B cell (primary cell): Measurements from ENCODE around the gene ZP1. TPM values are rescaled to one million over a fixed set of nuclear protein-coding genes. Genes with fewer than 3 reads are reported as not detected.

ENCODE experiments used
- ATAC-seq: fragments of 200-7000 bp; cut with Tn5 transposase; one replicate; pipeline ENCODE4 v1.10.0; 2021; ENCODE audit warnings: low read depth, mild to moderate bottlenecking, moderate number of reproducible peaks, moderate library complexity
- CTCF ChIA-PET: fragments of 350-600 bp; sonication (Branson Sonifier 250); formaldehyde crosslinking; loops from one replicate; lab custom pipeline; 2021; ENCODE audit warnings: antibody characterized with exemption, inconsistent platforms; lab: Charles Lee
- POLR2A ChIA-PET: fragments of 350-600 bp; sonication (Branson Sonifier 250); formaldehyde crosslinking; loops from one replicate; lab custom pipeline; 2021; ENCODE audit warnings: antibody characterized with exemption; lab: Charles Lee
- DNase-seq: peaks from one replicate; pipeline ENCODE4 v3.0.0; 2013
- H2AFZ ChIP-seq: 2 replicates; pipeline ENCODE4 v1.6.1; 2012; ENCODE audit warnings: mild to moderate bottlenecking, low read depth, low read length; ENCODE audit not compliant: insufficient read depth, poor library complexity, severe bottlenecking
- H3K27ac ChIP-seq, 2 donors: 1 replicate in 1 of 2; 2 replicates in 1 of 2; pipeline ENCODE4 v1.5.1; 2012 to 2013; ENCODE audit warnings: low read length in 2 of 2, mild to moderate bottlenecking in 2 of 2, moderate library complexity in 1 of 2
- H3K27me3 ChIP-seq, 4 experiments: fragments of 200-600 bp in 1 of 4; sonication (generic) in 1 of 4; replicated peaks in 1 of 4; 1 replicate in 2 of 4; 2 replicates in 2 of 4; pipeline versions ENCODE4 v1.6.1 to v1.7.0; 2013 to 2016; ENCODE audit warnings: low read length in 3 of 4, mild to moderate bottlenecking in 2 of 4, mixed read lengths in 1 of 4, moderate library complexity in 1 of 4; ENCODE audit not compliant: insufficient read depth in 4 of 4, control insufficient read depth in 3 of 4; ENCODE audit errors: control extremely low read depth in 1 of 4
- H3K36me3 ChIP-seq, 2 experiments: replicated peaks in 1 of 2; 1 replicate in 1 of 2; 2 replicates in 1 of 2; pipeline versions ENCODE4 v1.6.1 to v1.7.1; 2013; ENCODE audit warnings: low read length in 1 of 2; ENCODE audit not compliant: insufficient read depth in 2 of 2, control insufficient read depth in 1 of 2; ENCODE audit errors: control extremely low read depth in 1 of 2, extremely low read depth in 1 of 2
- H3K4me1 ChIP-seq, 2 donors: fragments of 200-600 bp in 1 of 2; sonication (generic) in 1 of 2; 1 replicate in 1 of 2; 2 replicates in 1 of 2; pipeline versions ENCODE4 v1.5.1 to v1.6.1; 2013 to 2017; ENCODE audit warnings: low read length in 2 of 2; ENCODE audit not compliant: control insufficient read depth in 2 of 2, insufficient read depth in 2 of 2
- H3K4me2 ChIP-seq: replicated peaks from 2 replicates; pipeline ENCODE3; 2012; ENCODE audit warnings: mild to moderate bottlenecking, low read depth, low read length; ENCODE audit not compliant: poor library complexity, severe bottlenecking
- H3K4me3 ChIP-seq, 5 experiments: fragments of 200-600 bp in 1 of 5; sonication (generic) in 1 of 5; 1 replicate in 3 of 5; 2 replicates in 2 of 5; pipeline versions ENCODE4 v1.5.1 to v1.7.0; 2011 to 2016; ENCODE audit warnings: low read length in 4 of 5, mild to moderate bottlenecking in 4 of 5, low read depth in 2 of 5, control low read depth in 1 of 5, moderate library complexity in 1 of 5; ENCODE audit not compliant: insufficient read depth in 1 of 5; ENCODE audit errors: control extremely low read depth in 1 of 5, extremely low read depth in 1 of 5
- H3K79me2 ChIP-seq: fragments of 200-600 bp; sonication (generic); one replicate; pipeline ENCODE4 v1.6.0; 2016; ENCODE audit warnings: low read length; ENCODE audit not compliant: control insufficient read depth, insufficient read depth
- H3K9ac ChIP-seq: fragments of 200-600 bp; sonication (generic); 2 replicates; pipeline ENCODE4 v1.6.1; 2017; ENCODE audit warnings: mild to moderate bottlenecking, low read length, moderate library complexity
- H3K9me3 ChIP-seq, 3 donors: one replicate each; pipeline versions ENCODE4 v1.6.1 to v1.7.1; 2013; ENCODE audit warnings: low read length in 2 of 3; ENCODE audit not compliant: control insufficient read depth in 2 of 3, insufficient read depth in 1 of 3; ENCODE audit errors: control extremely low read depth in 1 of 3
- H4K20me1 ChIP-seq: 2 replicates; pipeline ENCODE4 v1.6.0; 2012; ENCODE audit warnings: mild to moderate bottlenecking, low read length; ENCODE audit not compliant: insufficient read depth, control insufficient read depth, poor library complexity, severe bottlenecking
- H3K27ac Mint-ChIP-seq: one replicate; pipeline ENCODE4 v1.8.0; 2021; ENCODE audit warnings: mixed read lengths
- H3K27me3 Mint-ChIP-seq: one replicate; pipeline ENCODE4 v1.8.0; 2021; ENCODE audit warnings: mixed read lengths
- H3K4me1 Mint-ChIP-seq: one replicate; pipeline ENCODE4 v1.8.0; 2021; ENCODE audit warnings: mixed read lengths
- H3K4me3 Mint-ChIP-seq: one replicate; pipeline ENCODE4 v1.8.0; 2021; ENCODE audit warnings: mixed read lengths
- H3K9me3 Mint-ChIP-seq: one replicate; pipeline ENCODE4 v1.8.0; 2022; ENCODE audit warnings: mixed read lengths; ENCODE audit not compliant: insufficient read depth
- CTCF ChIP-seq: fragments of 200-600 bp; IDR thresholded peaks from one replicate; pipeline ENCODE4 v1.8.0; 2022; ENCODE audit warnings: antibody characterized with exemption, mild to moderate bottlenecking
- EZH2 ChIP-seq: IDR thresholded peaks from 2 replicates; pipeline ENCODE4 v1.6.1; 2012; ENCODE audit warnings: borderline replicate concordance, low read depth, mild to moderate bottlenecking, moderate library complexity, low read length; ENCODE audit not compliant: insufficient read depth, poor library complexity, severe bottlenecking
- WGBS: methylation state at CpG from one replicate; pipeline ENCODE4 v1.1.5; 2013; ENCODE audit warnings: missing lambda C conversion rate; ENCODE audit not compliant: insufficient coverage; 5-methylcytosine and 5-hydroxymethylcytosine counted together
- intact Hi-C: fragments of 100-400 bp; cut with micrococcal nuclease; formaldehyde crosslinking; loops from one replicate; pipeline ENCODE4 v1.10.0; 2022
- polyA plus RNA-seq: library from polyadenylated mRNA; depleted of rRNA; stranded (reverse); fragments of >200 nt; gene quantifications from 2 replicates; pipeline ENCODE4 v1.2.3, GENCODE V29; 2012
- total RNA-seq, 2 donors: library from RNA; stranded (reverse); fragments of 120-200 nt in 1 of 2; gene quantifications; 1 replicate in 1 of 2; 2 replicates in 1 of 2; pipeline versions ENCODE4 v1.2.3 to v1.2.4, GENCODE V29; 2013 to 2022

Gene ZP1
- total and polyA plus RNA-seq, 2 donors (not counting 1 experiment from before 2014, with no cell fraction given) = 0.06 TPM; not detected in 1

- peaks cover 34% of the 10 kb centered on the region for H3K79me2 ChIP-seq
- no peak overlapping the region for H2AFZ ChIP-seq
- intact Hi-C loops = loop anchor here (5.0 kb wide), 3 partner anchors 108 to 583 kb away; partner anchors contain the start of genes CPSF7, DDB1, SLC15A3 and TKFC
- no peaks in the 10 kb centered on the region for H3K27me3 Mint-ChIP-seq
- WGBS = 71% methylated on average over 7 of the region's 10 CpGs
- ATAC-seq (no peak), DNase-seq (no peak)
- peak overlapping the region; percentile 93 for H3K4me3 Mint-ChIP-seq
- H3K9me3 Mint-ChIP-seq = no peaks in the 10 kb centered on the region
- no peaks in the 10 kb centered on the region for H3K27me3 ChIP-seq
- H4K20me1 ChIP-seq = no peaks in the 10 kb centered on the region
- no peak for TF ChIP-seq EZH2
- TF ChIP-seq CTCF = no peak
- peak overlapping the region; percentile 90 for H3K9ac ChIP-seq
- POLR2A ChIA-PET = no interaction called here
- H3K4me1 ChIP-seq = peaks cover 32 to 33% of the 10 kb centered on the region in 2 donors
- no peak overlapping the region for H3K27ac ChIP-seq
- CTCF ChIA-PET = interaction anchor here (1.2 to 4.8 kb wide), 3 partner anchors 13 to 57 kb away, joined by 3 to 27 read pairs (median 7); no protein-coding TSS in a partner anchor
- H3K9me3 ChIP-seq = no peaks in the 10 kb centered on the region
- peak overlapping the region; percentile 52 for H3K27ac Mint-ChIP-seq
- peak overlapping the region in 1 of 5 experiments; percentile 88 for H3K4me3 ChIP-seq
- H3K4me2 ChIP-seq = peak overlapping the region; percentile 89
- H3K4me1 Mint-ChIP-seq = peaks cover 48% of the 10 kb centered on the region
- H3K36me3 ChIP-seq = peaks cover 0 to 17% of the 10 kb centered on the region in 2 experiments
Observed at GRCh38 chr11:60844045-60844869, 23.1 kb upstream of the ZP1 start.

- no peak for ATAC-seq
- Histone ChIP-seq H3K9ac (no peak overlapping the region), H3K27me3 (no peaks in the 10 kb centered on the region), H3K9me3 (no peaks in the 10 kb centered on the region), H3K4me1 (peaks cover 32 to 33% of the 10 kb centered on the region in 2 donors), H3K4me2 (peak overlapping the region; percentile 89), H3K79me2 (peaks cover 34% of the 10 kb centered on the region), H2AFZ (no peak overlapping the region), H3K27ac (no peak overlapping the region), H3K36me3 (peaks cover 0 to 22% of the 10 kb centered on the region in 2 experiments), H3K4me3 (no peak overlapping the region), H4K20me1 (no peaks in the 10 kb centered on the region)
- H3K27me3 Mint-ChIP-seq = no peaks in the 10 kb centered on the region
- peak overlapping the region; percentile 93 for H3K4me3 Mint-ChIP-seq
- no peak for TF ChIP-seq CTCF
- TF ChIP-seq EZH2 = no peak
- intact Hi-C loops = loop anchor here (5.0 kb wide), 3 partner anchors 107 to 582 kb away; partner anchors contain the start of genes CPSF7, DDB1, SLC15A3 and TKFC
- ChIA-PET POLR2A (no interaction called here), CTCF (interaction anchor here (1.4 kb wide), 1 partner anchor 14 kb away, joined by 7 read pairs; no protein-coding TSS in a partner anchor)
- no peak overlapping the region for H3K27ac Mint-ChIP-seq
- no peak for DNase-seq
- H3K4me1 Mint-ChIP-seq = peaks cover 48% of the 10 kb centered on the region
- WGBS = 66% methylated on average over 4 of the region's 4 CpGs
- H3K9me3 Mint-ChIP-seq = no peaks in the 10 kb centered on the region
Observed at GRCh38 chr11:60844870-60845221, 22.5 kb upstream of the ZP1 start.
